Measurements from ENCODE around the gene KIAA0513. TPM values are rescaled to one million over a fixed set of nuclear protein-coding genes. Genes with fewer than 3 reads are reported as not detected.

Gene KIAA0513
- total RNA-seq, 1 donor from 2014 or later, result 16.3 TPM

- H3K9me3 Mint-ChIP-seq (ENCODE audit: low read depth), result no peaks in the 10 kb centered on the region
- no peaks in the 10 kb centered on the region for H3K27me3 Mint-ChIP-seq
- H3K4me1 Mint-ChIP-seq (ENCODE audit: low read depth), result peaks cover 1% of the 10 kb centered on the region
- H3K36me3 Mint-ChIP-seq (ENCODE audit: insufficient read depth), result no peaks in the 10 kb centered on the region
- TF ChIP-seq CTCF (IDR thresholded peaks at IDR 0.05; ENCODE audit: unreplicated experiment), result no peak
- H3K4me3 Mint-ChIP-seq (ENCODE audit: low read depth), result no peak overlapping the region
- H3K27ac Mint-ChIP-seq, result no peak overlapping the region
- no peak for DNase-seq (ENCODE audit: low spot score, unreplicated experiment)
Observed at GRCh38 chr16:85041219-85042166, 13.9 kb downstream of the KIAA0513 start.

GRCh38 chr16:85042167-85042526, 14.6 kb downstream of the KIAA0513 start:
- Mint-ChIP-seq H3K4me1 (ENCODE audit: low read depth) (peaks cover 8% of the 10 kb centered on the region), H3K27ac (no peak overlapping the region), H3K9me3 (ENCODE audit: low read depth) (no peaks in the 10 kb centered on the region), H3K4me3 (ENCODE audit: low read depth) (no peak overlapping the region), H3K36me3 (ENCODE audit: insufficient read depth) (no peaks in the 10 kb centered on the region), H3K27me3 (no peaks in the 10 kb centered on the region)
- TF ChIP-seq CTCF (IDR thresholded peaks at IDR 0.05; ENCODE audit: unreplicated experiment), result no peak
- DNase-seq (ENCODE audit: low spot score, unreplicated experiment), result no peak

GRCh38 chr16:85042606-85043005, 15.0 kb downstream of the KIAA0513 start:
- TF ChIP-seq CTCF (IDR thresholded peaks at IDR 0.05; ENCODE audit: unreplicated experiment), result no peak
- no peak for DNase-seq (ENCODE audit: low spot score, unreplicated experiment)
- Mint-ChIP-seq H3K27me3 (no peaks in the 10 kb centered on the region), H3K4me1 (ENCODE audit: low read depth) (peaks cover 12% of the 10 kb centered on the region), H3K9me3 (ENCODE audit: low read depth) (no peaks in the 10 kb centered on the region), H3K27ac (no peak overlapping the region), H3K4me3 (ENCODE audit: low read depth) (no peak overlapping the region), H3K36me3 (ENCODE audit: insufficient read depth) (no peaks in the 10 kb centered on the region)

- Mint-ChIP-seq H3K9me3 (ENCODE audit: low read depth) (no peaks in the 10 kb centered on the region), H3K27ac (no peak overlapping the region), H3K4me3 (ENCODE audit: low read depth) (no peak overlapping the region), H3K36me3 (ENCODE audit: insufficient read depth) (peaks cover 1% of the 10 kb centered on the region), H3K4me1 (ENCODE audit: low read depth) (peaks cover 17% of the 10 kb centered on the region), H3K27me3 (no peaks in the 10 kb centered on the region)
- TF ChIP-seq CTCF (IDR thresholded peaks at IDR 0.05; ENCODE audit: unreplicated experiment), result no peak
- no peak for DNase-seq (ENCODE audit: low spot score, unreplicated experiment)
Observed at GRCh38 chr16:85045077-85045476, 17.5 kb downstream of the KIAA0513 start.

- H3K4me3 Mint-ChIP-seq (ENCODE audit: low read depth), result no peak overlapping the region
- no peak for TF ChIP-seq CTCF (IDR thresholded peaks at IDR 0.05; ENCODE audit: unreplicated experiment)
- H3K27ac Mint-ChIP-seq, result no peak overlapping the region
- H3K27me3 Mint-ChIP-seq, result no peaks in the 10 kb centered on the region
- H3K4me1 Mint-ChIP-seq (ENCODE audit: low read depth), result peaks cover 17% of the 10 kb centered on the region
- H3K36me3 Mint-ChIP-seq (ENCODE audit: insufficient read depth), result peaks cover 1% of the 10 kb centered on the region
- H3K9me3 Mint-ChIP-seq (ENCODE audit: low read depth), result no peaks in the 10 kb centered on the region
- no peak for DNase-seq (ENCODE audit: low spot score, unreplicated experiment)
Observed at GRCh38 chr16:85045641-85046471, 18.3 kb downstream of the KIAA0513 start.

Data from progenitor cell of endocrine pancreas (in vitro differentiated cells).